Measurements from ENCODE around the gene SIL1. TPM values are rescaled to one million over a fixed set of nuclear protein-coding genes. Genes with fewer than 3 reads are reported as not detected.

Gene SIL1
- total RNA-seq, 1 donor from 2014 or later, result 40.9 TPM

GRCh38 chr5:139052975-139053374 lies 145.2 kb downstream of the SIL1 start:
- H3K27me3 Mint-ChIP-seq, result no peaks in the 10 kb centered on the region
- H3K27ac Mint-ChIP-seq, result no peak overlapping the region
- peaks cover 10% of the 10 kb centered on the region for H3K4me1 Mint-ChIP-seq (ENCODE audit: unreplicated experiment)
- H3K4me3 Mint-ChIP-seq, result no peak overlapping the region
- peaks cover 11% of the 10 kb centered on the region for H3K36me3 Mint-ChIP-seq
- no peak for DNase-seq (ENCODE audit: extremely low spot score, unreplicated experiment)
- no peaks in the 10 kb centered on the region for H3K9me3 Mint-ChIP-seq
- no peak for TF ChIP-seq CTCF (conservative IDR thresholded peaks at IDR 0.05)

GRCh38 chr5:139051392-139051791 lies 146.8 kb downstream of the SIL1 start:
- Mint-ChIP-seq H3K9me3 (no peaks in the 10 kb centered on the region), H3K27me3 (no peaks in the 10 kb centered on the region), H3K4me1 (ENCODE audit: unreplicated experiment) (peaks cover 10% of the 10 kb centered on the region), H3K4me3 (no peak overlapping the region), H3K27ac (no peak overlapping the region), H3K36me3 (peaks cover 11% of the 10 kb centered on the region)
- no peak for DNase-seq (ENCODE audit: extremely low spot score, unreplicated experiment)
- TF ChIP-seq CTCF (conservative IDR thresholded peaks at IDR 0.05), result no peak

- Mint-ChIP-seq H3K27ac (no peak overlapping the region), H3K9me3 (no peaks in the 10 kb centered on the region), H3K36me3 (peaks cover 11% of the 10 kb centered on the region), H3K4me1 (ENCODE audit: unreplicated experiment) (peaks cover 10% of the 10 kb centered on the region), H3K4me3 (no peak overlapping the region), H3K27me3 (no peaks in the 10 kb centered on the region)
- no peak for TF ChIP-seq CTCF (conservative IDR thresholded peaks at IDR 0.05)
- DNase-seq (ENCODE audit: extremely low spot score, unreplicated experiment), result no peak
Observed at GRCh38 chr5:139050432-139050831, 147.7 kb downstream of the SIL1 start.

GRCh38 chr5:139049780-139050179 lies 148.4 kb downstream of the SIL1 start:
- no peak for TF ChIP-seq CTCF (conservative IDR thresholded peaks at IDR 0.05)
- no peak for DNase-seq (ENCODE audit: extremely low spot score, unreplicated experiment)
- H3K27ac Mint-ChIP-seq, result no peak overlapping the region
- peaks cover 11% of the 10 kb centered on the region for H3K36me3 Mint-ChIP-seq
- no peaks in the 10 kb centered on the region for H3K27me3 Mint-ChIP-seq
- H3K4me1 Mint-ChIP-seq (ENCODE audit: unreplicated experiment), result peaks cover 10% of the 10 kb centered on the region
- H3K9me3 Mint-ChIP-seq, result no peaks in the 10 kb centered on the region
- H3K4me3 Mint-ChIP-seq, result no peak overlapping the region

GRCh38 chr5:139046551-139046950 lies 151.6 kb downstream of the SIL1 start:
- Mint-ChIP-seq H3K4me1 (ENCODE audit: unreplicated experiment) (peaks cover 8% of the 10 kb centered on the region), H3K27ac (no peak overlapping the region), H3K9me3 (no peaks in the 10 kb centered on the region), H3K27me3 (no peaks in the 10 kb centered on the region), H3K4me3 (no peak overlapping the region), H3K36me3 (peaks cover 3% of the 10 kb centered on the region)
- no peak for DNase-seq (ENCODE audit: extremely low spot score, unreplicated experiment)
- TF ChIP-seq CTCF (conservative IDR thresholded peaks at IDR 0.05), result no peak

Data from type B pancreatic cell (in vitro differentiated cells).